Measurements from ENCODE around the gene MPC1L. TPM values are rescaled to one million over a fixed set of nuclear protein-coding genes. Genes with fewer than 3 reads are reported as not detected.

MPC1L gene
- total and polyA plus RNA-seq, 9 of the 15 experiments (the other 6 are each of a cell fraction or from before 2014, with no cell fraction given), result not detected

DNA sequence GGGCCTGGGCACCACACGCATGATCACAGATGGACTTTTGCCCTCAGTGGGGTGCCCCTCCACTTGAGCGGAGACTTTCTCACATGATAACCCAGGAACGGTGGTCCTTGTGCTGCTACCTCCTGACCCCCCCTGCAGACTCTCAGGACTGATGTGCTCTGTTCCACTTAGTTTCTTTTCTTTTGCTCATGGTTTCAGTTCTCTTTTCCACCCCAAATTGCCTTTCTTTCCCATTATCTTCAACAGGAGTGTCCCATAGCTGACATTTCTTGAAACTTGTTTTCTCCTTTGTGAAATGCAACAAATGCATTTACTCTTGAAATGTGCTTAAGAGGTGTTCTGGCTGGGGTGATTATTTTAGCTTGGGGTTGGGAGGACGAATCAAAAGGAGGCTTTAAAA is 9.0 kb downstream of the MPC1L start (continued):
- no peak for TF ChIP-seq KLF6 (CRISPR knock-in tag; IDR thresholded peaks at IDR 0.05; ENCODE audit: borderline replicate concordance)

DNA sequence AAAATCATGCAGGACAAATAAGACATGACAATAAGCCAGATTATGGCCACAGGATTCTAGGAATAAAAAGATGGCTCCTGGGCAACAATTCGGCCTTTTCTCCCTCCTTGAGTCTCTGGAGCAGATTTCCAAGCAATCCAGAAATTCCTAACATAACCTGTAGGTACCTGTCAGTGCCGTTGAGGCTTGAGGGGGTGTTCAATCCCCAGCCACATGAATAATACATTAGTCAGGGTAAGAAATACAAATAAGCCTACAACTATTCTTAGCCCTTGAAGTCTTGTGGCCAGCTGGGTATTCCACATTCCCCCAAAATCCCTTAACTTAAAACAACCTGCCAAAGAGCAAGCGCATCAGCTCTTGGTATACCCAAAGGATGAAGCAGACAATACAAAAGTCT is 14.5 kb downstream of the MPC1L start:
- 95% methylated on average over 3 of the region's 3 CpGs for WGBS (ENCODE audit: insufficient coverage, low coverage, missing lambda C conversion rate)
- Histone ChIP-seq H3K4me1 (replicated peaks in 1 of 2; ENCODE audit: control insufficient read depth in 2 of 2, insufficient read depth in 2 of 2, low read length in 2 of 2) (no peaks in the 10 kb centered on the region), H3K79me2 (ENCODE audit: control insufficient read depth, insufficient read depth, low read length) (peaks cover 4% of the 10 kb centered on the region; the same call in 1 of the 3 replicates), H3K27me3 (ENCODE audit: control insufficient read depth in 2 of 2, insufficient read depth in 2 of 2, low read length in 2 of 2) (no peaks in the 10 kb centered on the region), H4K20me1 (replicated peaks; ENCODE audit: control insufficient read depth, insufficient read depth, low read length) (no peaks in the 10 kb centered on the region), H3K4me2 (ENCODE audit: insufficient read depth, low read length) (no peak overlapping the region), H3K27ac (ENCODE audit: extremely low read depth, low read depth, low read length) (no peak overlapping the region), H3K9me1 (ENCODE audit: control insufficient read depth, insufficient read depth, low read length) (no peaks in the 10 kb centered on the region), H3K9me3 (replicated peaks; ENCODE audit: control insufficient read depth, insufficient read depth, low read depth, low read length) (no peaks in the 10 kb centered on the region), H3K36me3 (ENCODE audit: control insufficient read depth, insufficient read depth, low read length) (peaks cover 67% of the 10 kb centered on the region; the same call in 2 of the 3 replicates), H3K9ac (ENCODE audit: insufficient read depth in 1 of 2, low read depth in 2 of 2, low read length in 2 of 2) (no peak overlapping the region), H2AFZ (ENCODE audit: low read depth, low read length) (no peak overlapping the region), H3K4me3 (no peak overlapping the region)
- intact Hi-C loops (cut with micrococcal nuclease) (no loop called here), in situ Hi-C loops (cut with MboI) (no loop called here)
- FAIRE-seq (no peak), DNase-seq (ENCODE audit: extremely low read depth in 1 of 4, low spot score in 3 of 4) (no peak), ATAC-seq (no peak)
- no TSS peak for BruUV-seq (replicated peaks)
- POLR2A ChIA-PET, result no interaction called here
- CTCF ChIA-PET (ENCODE audit: low intra/inter-chr PET ratio), result no interaction called here
- TF ChIP-seq MYBL2 (IDR thresholded peaks at IDR 0.05; ENCODE audit: low read depth), result no peak
- TF ChIP-seq MYBL2 (CRISPR knock-in tag; IDR thresholded peaks at IDR 0.05; ENCODE audit: borderline replicate concordance), result no peak
- no peak for TF ChIP-seq RBM25 (IDR thresholded peaks at IDR 0.05; ENCODE audit: low read depth, low read length, severe bottlenecking)
- no peak for TF ChIP-seq RBBP5 (IDR thresholded peaks at IDR 0.05; ENCODE audit: borderline replicate concordance, insufficient read depth, low read length, poor library complexity, severe bottlenecking)
- TF ChIP-seq, protein P1, sequence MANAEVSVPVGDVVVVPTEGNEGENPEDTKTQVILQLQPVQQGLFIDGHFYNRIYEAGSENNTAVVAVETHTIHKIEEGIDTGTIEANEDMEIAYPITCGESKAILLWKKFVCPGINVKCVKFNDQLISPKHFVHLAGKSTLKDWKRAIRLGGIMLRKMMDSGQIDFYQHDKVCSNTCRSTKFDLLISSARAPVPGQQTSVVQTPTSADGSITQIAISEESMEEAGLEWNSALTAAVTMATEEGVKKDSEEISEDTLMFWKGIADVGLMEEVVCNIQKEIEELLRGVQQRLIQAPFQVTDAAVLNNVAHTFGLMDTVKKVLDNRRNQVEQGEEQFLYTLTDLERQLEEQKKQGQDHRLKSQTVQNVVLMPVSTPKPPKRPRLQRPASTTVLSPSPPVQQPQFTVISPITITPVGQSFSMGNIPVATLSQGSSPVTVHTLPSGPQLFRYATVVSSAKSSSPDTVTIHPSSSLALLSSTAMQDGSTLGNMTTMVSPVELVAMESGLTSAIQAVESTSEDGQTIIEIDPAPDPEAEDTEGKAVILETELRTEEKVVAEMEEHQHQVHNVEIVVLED (CRISPR knock-in tag; IDR thresholded peaks at IDR 0.05), result no peak
- TF ChIP-seq ARNT (IDR thresholded peaks at IDR 0.05), result no peak
- TF ChIP-seq, protein P2, sequence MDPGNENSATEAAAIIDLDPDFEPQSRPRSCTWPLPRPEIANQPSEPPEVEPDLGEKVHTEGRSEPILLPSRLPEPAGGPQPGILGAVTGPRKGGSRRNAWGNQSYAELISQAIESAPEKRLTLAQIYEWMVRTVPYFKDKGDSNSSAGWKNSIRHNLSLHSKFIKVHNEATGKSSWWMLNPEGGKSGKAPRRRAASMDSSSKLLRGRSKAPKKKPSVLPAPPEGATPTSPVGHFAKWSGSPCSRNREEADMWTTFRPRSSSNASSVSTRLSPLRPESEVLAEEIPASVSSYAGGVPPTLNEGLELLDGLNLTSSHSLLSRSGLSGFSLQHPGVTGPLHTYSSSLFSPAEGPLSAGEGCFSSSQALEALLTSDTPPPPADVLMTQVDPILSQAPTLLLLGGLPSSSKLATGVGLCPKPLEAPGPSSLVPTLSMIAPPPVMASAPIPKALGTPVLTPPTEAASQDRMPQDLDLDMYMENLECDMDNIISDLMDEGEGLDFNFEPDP (CRISPR knock-in tag; IDR thresholded peaks at IDR 0.05), result no peak
- TF ChIP-seq TEAD2 (tag; IDR thresholded peaks at IDR 0.05), result no peak
- TF ChIP-seq SRSF9 (IDR thresholded peaks at IDR 0.05; ENCODE audit: borderline replicate concordance, low read depth, low read length), result no peak
- no peak for TF ChIP-seq PPARD (CRISPR knock-in tag; IDR thresholded peaks at IDR 0.05)
- TF ChIP-seq, protein P3, sequence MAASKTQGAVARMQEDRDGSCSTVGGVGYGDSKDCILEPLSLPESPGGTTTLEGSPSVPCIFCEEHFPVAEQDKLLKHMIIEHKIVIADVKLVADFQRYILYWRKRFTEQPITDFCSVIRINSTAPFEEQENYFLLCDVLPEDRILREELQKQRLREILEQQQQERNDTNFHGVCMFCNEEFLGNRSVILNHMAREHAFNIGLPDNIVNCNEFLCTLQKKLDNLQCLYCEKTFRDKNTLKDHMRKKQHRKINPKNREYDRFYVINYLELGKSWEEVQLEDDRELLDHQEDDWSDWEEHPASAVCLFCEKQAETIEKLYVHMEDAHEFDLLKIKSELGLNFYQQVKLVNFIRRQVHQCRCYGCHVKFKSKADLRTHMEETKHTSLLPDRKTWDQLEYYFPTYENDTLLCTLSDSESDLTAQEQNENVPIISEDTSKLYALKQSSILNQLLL (CRISPR knock-in tag; IDR thresholded peaks at IDR 0.05; ENCODE audit: borderline replicate concordance), result no peak
- TF ChIP-seq SMC3 (conservative IDR thresholded peaks at IDR 0.05; ENCODE audit: insufficient read depth, low read depth, low read length), result no peak
- no peak for TF ChIP-seq ZNF41 (CRISPR knock-in tag; conservative IDR thresholded peaks at IDR 0.05)
- no peak for TF ChIP-seq GATAD2B (IDR thresholded peaks at IDR 0.05; ENCODE audit: borderline replicate concordance)
- TF ChIP-seq, protein P4, sequence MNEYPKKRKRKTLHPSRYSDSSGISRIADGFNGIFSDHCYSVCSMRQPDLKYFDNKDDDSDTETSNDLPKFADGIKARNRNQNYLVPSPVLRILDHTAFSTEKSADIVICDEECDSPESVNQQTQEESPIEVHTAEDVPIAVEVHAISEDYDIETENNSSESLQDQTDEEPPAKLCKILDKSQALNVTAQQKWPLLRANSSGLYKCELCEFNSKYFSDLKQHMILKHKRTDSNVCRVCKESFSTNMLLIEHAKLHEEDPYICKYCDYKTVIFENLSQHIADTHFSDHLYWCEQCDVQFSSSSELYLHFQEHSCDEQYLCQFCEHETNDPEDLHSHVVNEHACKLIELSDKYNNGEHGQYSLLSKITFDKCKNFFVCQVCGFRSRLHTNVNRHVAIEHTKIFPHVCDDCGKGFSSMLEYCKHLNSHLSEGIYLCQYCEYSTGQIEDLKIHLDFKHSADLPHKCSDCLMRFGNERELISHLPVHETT (CRISPR knock-in tag; conservative IDR thresholded peaks at IDR 0.05 in 1 of 2, IDR thresholded peaks at IDR 0.05 in 1 of 2), result no peak
